ENCODE results near the gene ENTPD8. TPM values are rescaled to one million over a fixed set of nuclear protein-coding genes. Genes with fewer than 3 reads are reported as not detected.

The ENTPD8 gene
- total RNA-seq, 3 donors from 2014 or later = 36.7 to 127 (median 74.8) TPM

- Histone ChIP-seq H3K4me1 (ENCODE audit: low read depth) (peaks cover 11% of the 10 kb centered on the region), H3K36me3 (ENCODE audit: low read depth) (no peaks in the 10 kb centered on the region), H3K4me3 (no peak overlapping the region), H3K9me3 (no peaks in the 10 kb centered on the region)
- ATAC-seq = peak; percentile 2
- TF ChIP-seq CTCF (IDR thresholded peaks at IDR 0.05) = no peak
- intact Hi-C loops (cut with DNase I, micrococcal nuclease) = no loop called here
- DNase-seq = peak in 2 of 3 donors; percentile 44 to 57
Measured at GRCh38 chr9:137428841-137429545, 12.2 kb downstream of the ENTPD8 start.

- intact Hi-C loops (cut with DNase I, micrococcal nuclease) = no loop called here
Measured at GRCh38 chr9:137428311-137428630, 12.9 kb downstream of the ENTPD8 start.

GRCh38 chr9:137427454-137428310 lies 13.5 kb downstream of the ENTPD8 start:
- ATAC-seq (no peak), DNase-seq (peak in 2 of 3 donors; percentile 33 to 50)
- intact Hi-C loops (cut with DNase I, micrococcal nuclease) = no loop called here
- H3K9me3 ChIP-seq = no peaks in the 10 kb centered on the region
- no peak for TF ChIP-seq CTCF (IDR thresholded peaks at IDR 0.05)
- no peaks in the 10 kb centered on the region for H3K36me3 ChIP-seq (ENCODE audit: low read depth)
- no peak overlapping the region for H3K4me3 ChIP-seq
- peaks cover 11% of the 10 kb centered on the region for H3K4me1 ChIP-seq (ENCODE audit: low read depth)

More at GRCh38 chr9:137428311-137428630, 12.9 kb downstream of the ENTPD8 start:
- no peak for ATAC-seq
- H3K36me3 ChIP-seq (ENCODE audit: low read depth) = no peaks in the 10 kb centered on the region
- no peaks in the 10 kb centered on the region for H3K9me3 ChIP-seq
- DNase-seq = peak in 1 of 3 donors; percentile 40
- H3K4me3 ChIP-seq = no peak overlapping the region
- TF ChIP-seq CTCF (IDR thresholded peaks at IDR 0.05) = no peak
- H3K4me1 ChIP-seq (ENCODE audit: low read depth) = peaks cover 11% of the 10 kb centered on the region

GRCh38 chr9:137426018-137426681 lies 15.0 kb downstream of the ENTPD8 start:
- ATAC-seq (no peak), DNase-seq (peak in 2 of 3 donors; percentile 31 to 50)
- intact Hi-C loops (cut with DNase I, micrococcal nuclease) = no loop called here
- no peak overlapping the region for H3K4me3 ChIP-seq
- no peak for TF ChIP-seq CTCF (IDR thresholded peaks at IDR 0.05)
- H3K9me3 ChIP-seq = no peaks in the 10 kb centered on the region
- H3K36me3 ChIP-seq (ENCODE audit: low read depth) = no peaks in the 10 kb centered on the region
- peaks cover 19% of the 10 kb centered on the region for H3K4me1 ChIP-seq (ENCODE audit: low read depth)

GRCh38 chr9:137423514-137424291 lies 17.5 kb downstream of the ENTPD8 start:
- Histone ChIP-seq H3K4me1 (ENCODE audit: low read depth) (peaks cover 20% of the 10 kb centered on the region), H3K36me3 (ENCODE audit: low read depth) (no peaks in the 10 kb centered on the region), H3K9me3 (no peaks in the 10 kb centered on the region), H3K4me3 (peak overlapping the region; percentile 94)
- TF ChIP-seq CTCF (IDR thresholded peaks at IDR 0.05) = no peak
- intact Hi-C loops (cut with DNase I, micrococcal nuclease) = no loop called here
- DNase-seq (peak in 2 of 3 donors; percentile 81 to 84), ATAC-seq (peak; percentile 77)
